ENCODE results near the gene TAF3. TPM values are rescaled to one million over a fixed set of nuclear protein-coding genes. Genes with fewer than 3 reads are reported as not detected.
"Not testable (repeated sequence)": the region's sequence is repeated elsewhere in the genome, so short reads cannot be mapped to it uniquely, and the experiment has no call there.

The TAF3 gene
- polyA plus RNA-seq (2013) = 5.3 TPM

GRCh38 chr10:7818295-7819120, at the start of gene TAF3:
Gene TAF3 (plus strand): TSS chr10:7818505. CDS start chr10:7818710, 205 bp downstream.
- ChIA-PET POLR2A (interaction anchor here (1.6 kb wide), 1 partner anchor 30 kb away, joined by 17 read pairs; the partner anchor contains the start of genes ATP5F1C and KIN), CTCF (interaction anchor here (1.0 to 4.0 kb wide), 6 partner anchors 10 to 293 kb away, joined by 3 to 24 read pairs (median 6); partner anchors contain the start of genes ATP5F1C and KIN)
- Histone ChIP-seq H3K36me3 (ENCODE audit: control insufficient read depth in 4 of 4, insufficient read depth in 4 of 4, low read length in 3 of 4) (peaks cover 0 to 6% (median 5%) of the 10 kb centered on the region in 4 experiments), H3K9me3 (ENCODE audit: control extremely low read depth in 1 of 5, control insufficient read depth in 4 of 5, insufficient read depth in 2 of 5, low read depth in 1 of 5, low read length in 4 of 5) (no peaks in the 10 kb centered on the region), H3K4me3 (ENCODE audit: control insufficient read depth in 1 of 7, extremely low read depth in 1 of 7, insufficient read depth in 4 of 7, low read depth in 2 of 7, low read length in 6 of 7) (peak within 1 kb of the TSS; percentile 91 to 100 (median 96)), H3K27ac (ENCODE audit: insufficient read depth in 1 of 2, low read depth in 1 of 2, low read length in 2 of 2, poor library complexity in 1 of 2, severe bottlenecking in 2 of 2) (peak within 1 kb of the TSS in 1 of 2 experiments; percentile 74), H3K27me3 (replicated peaks in 2 of 5; ENCODE audit: control insufficient read depth in 4 of 5, insufficient read depth in 5 of 5, low read length in 4 of 5) (no peaks in the 10 kb centered on the region), H3K4me1 (ENCODE audit: control extremely low read depth in 1 of 4, control insufficient read depth in 4 of 4, insufficient read depth in 4 of 4, low read length in 3 of 4) (peaks cover 5 to 26% (median 15%) of the 10 kb centered on the region in 4 experiments)
- peak; percentile 85 to 94 (median 94) for DNase-seq
- WGBS (ENCODE audit: insufficient coverage) = 0% methylated on average over 73 of the region's 77 CpGs

- CTCF ChIA-PET = interaction anchor here (1.3 to 1.7 kb wide), 2 partner anchors 17 to 42 kb away, joined by 3 read pairs; no protein-coding TSS in a partner anchor
- Histone ChIP-seq H3K4me1 (ENCODE audit: control extremely low read depth in 1 of 4, control insufficient read depth in 4 of 4, insufficient read depth in 4 of 4, low read length in 3 of 4) (peaks cover 0 to 32% (median 17%) of the 10 kb centered on the region in 4 experiments), H3K36me3 (ENCODE audit: control insufficient read depth in 4 of 4, insufficient read depth in 4 of 4, low read length in 3 of 4) (peaks cover 18 to 55% (median 28%) of the 10 kb centered on the region in 4 experiments), H3K27ac (ENCODE audit: insufficient read depth in 1 of 2, low read depth in 1 of 2, low read length in 2 of 2, poor library complexity in 1 of 2, severe bottlenecking in 2 of 2) (peak overlapping the region; percentile 67 to 72), H3K27me3 (replicated peaks in 2 of 5; ENCODE audit: control insufficient read depth in 4 of 5, insufficient read depth in 5 of 5, low read length in 4 of 5) (no peaks in the 10 kb centered on the region), H3K4me3 (ENCODE audit: control insufficient read depth in 1 of 7, extremely low read depth in 1 of 7, insufficient read depth in 4 of 7, low read depth in 2 of 7, low read length in 6 of 7) (peak overlapping the region in 4 of 7 experiments; percentile 13 to 51 (median 24)), H3K9me3 (ENCODE audit: control extremely low read depth in 1 of 5, control insufficient read depth in 4 of 5, insufficient read depth in 2 of 5, low read depth in 1 of 5, low read length in 4 of 5) (no peaks in the 10 kb centered on the region)
- POLR2A ChIA-PET = no interaction called here
- WGBS (ENCODE audit: insufficient coverage) = 95% methylated on average over 2 of the region's 10 CpGs
- peak in 1 of 3 donors; percentile 41 for DNase-seq
Observed at GRCh38 chr10:7773845-7774801, 44.2 kb upstream of the TAF3 start.

- peaks cover 21 to 61% (median 39%) of the 10 kb centered on the region in 4 experiments for H3K36me3 ChIP-seq (ENCODE audit: control insufficient read depth in 4 of 4, insufficient read depth in 4 of 4, low read length in 3 of 4)
- no peak overlapping the region for H3K4me3 ChIP-seq (ENCODE audit: control insufficient read depth in 1 of 7, extremely low read depth in 1 of 7, insufficient read depth in 4 of 7, low read depth in 2 of 7, low read length in 6 of 7)
- ChIA-PET POLR2A (no interaction called here), CTCF (interaction anchor here (0.6 to 2.0 kb wide), 4 partner anchors 8 to 21 kb away, joined by 3 to 5 read pairs (median 4); partner anchors contain the start of genes ATP5F1C and KIN)
- no peak overlapping the region for H3K27ac ChIP-seq (ENCODE audit: insufficient read depth in 1 of 2, low read depth in 1 of 2, low read length in 2 of 2, poor library complexity in 1 of 2, severe bottlenecking in 2 of 2)
- DNase-seq = no peak
- H3K27me3 ChIP-seq (replicated peaks in 2 of 5; ENCODE audit: control insufficient read depth in 4 of 5, insufficient read depth in 5 of 5, low read length in 4 of 5) = no peaks in the 10 kb centered on the region
- H3K9me3 ChIP-seq (ENCODE audit: control extremely low read depth in 1 of 5, control insufficient read depth in 4 of 5, insufficient read depth in 2 of 5, low read depth in 1 of 5, low read length in 4 of 5) = no peaks in the 10 kb centered on the region
- no CpG with 5 or more reads among the region's 2 CpGs for WGBS (ENCODE audit: insufficient coverage)
- H3K4me1 ChIP-seq (ENCODE audit: control extremely low read depth in 1 of 4, control insufficient read depth in 4 of 4, insufficient read depth in 4 of 4, low read length in 3 of 4) = peaks cover 0 to 19% (median 6%) of the 10 kb centered on the region in 4 experiments
Observed at GRCh38 chr10:7776777-7777176, 41.5 kb upstream of the TAF3 start.

GRCh38 chr10:7782194-7782593, 36.1 kb upstream of the TAF3 start:
- H3K4me3 ChIP-seq (ENCODE audit: control insufficient read depth in 1 of 7, extremely low read depth in 1 of 7, insufficient read depth in 4 of 7, low read depth in 2 of 7, low read length in 6 of 7); CTCF ChIA-PET; H3K27me3 ChIP-seq (replicated peaks in 2 of 5; ENCODE audit: control insufficient read depth in 4 of 5, insufficient read depth in 5 of 5, low read length in 4 of 5); H3K9me3 ChIP-seq (ENCODE audit: control extremely low read depth in 1 of 5, control insufficient read depth in 4 of 5, insufficient read depth in 2 of 5, low read depth in 1 of 5, low read length in 4 of 5); POLR2A ChIA-PET; H3K27ac ChIP-seq (ENCODE audit: insufficient read depth in 1 of 2, low read depth in 1 of 2, low read length in 2 of 2, poor library complexity in 1 of 2, severe bottlenecking in 2 of 2); DNase-seq: not testable (repeated sequence)
- 97% methylated on average over 5 of the region's 6 CpGs for WGBS (ENCODE audit: insufficient coverage)
- H3K36me3 ChIP-seq (ENCODE audit: control insufficient read depth in 4 of 4, insufficient read depth in 4 of 4, low read length in 3 of 4) = peaks cover 13 to 46% (median 28%) of the 10 kb centered on the region in 4 experiments
- peaks cover 5 to 13% (median 10%) of the 10 kb centered on the region in 4 experiments for H3K4me1 ChIP-seq (ENCODE audit: control extremely low read depth in 1 of 4, control insufficient read depth in 4 of 4, insufficient read depth in 4 of 4, low read length in 3 of 4)

- POLR2A ChIA-PET = no interaction called here
- WGBS (ENCODE audit: insufficient coverage) = 42% methylated on average over 2 of the region's 3 CpGs
- CTCF ChIA-PET = no interaction called here
Observed at GRCh38 chr10:7786430-7786829, 31.9 kb upstream of the TAF3 start.

GRCh38 chr10:7787150-7787856, 31.0 kb upstream of the TAF3 start:
- H3K4me1 ChIP-seq (ENCODE audit: control extremely low read depth in 1 of 4, control insufficient read depth in 4 of 4, insufficient read depth in 4 of 4, low read length in 3 of 4) = peaks cover 14 to 34% (median 30%) of the 10 kb centered on the region in 4 experiments
- POLR2A ChIA-PET = interaction anchor here (2.1 kb wide), 1 partner anchor 31 kb away, joined by 17 read pairs; the partner anchor contains the start of gene TAF3
- WGBS (ENCODE audit: insufficient coverage) = 0% methylated on average over 23 of the region's 26 CpGs
- peak overlapping the region; percentile 79 to 92 for H3K27ac ChIP-seq (ENCODE audit: insufficient read depth in 1 of 2, low read depth in 1 of 2, low read length in 2 of 2, poor library complexity in 1 of 2, severe bottlenecking in 2 of 2)
- peak overlapping the region; percentile 74 to 100 (median 96) for H3K4me3 ChIP-seq (ENCODE audit: control insufficient read depth in 1 of 7, extremely low read depth in 1 of 7, insufficient read depth in 4 of 7, low read depth in 2 of 7, low read length in 6 of 7)
- peaks cover 3 to 17% (median 14%) of the 10 kb centered on the region in 4 experiments for H3K36me3 ChIP-seq (ENCODE audit: control insufficient read depth in 4 of 4, insufficient read depth in 4 of 4, low read length in 3 of 4)
- CTCF ChIA-PET = interaction anchor here (0.9 to 3.5 kb wide), 4 partner anchors 12 to 35 kb away, joined by 3 to 24 read pairs (median 4); partner anchors contain the start of gene TAF3
- H3K27me3 ChIP-seq (replicated peaks in 2 of 5; ENCODE audit: control insufficient read depth in 4 of 5, insufficient read depth in 5 of 5, low read length in 4 of 5) = no peaks in the 10 kb centered on the region
- no peaks in the 10 kb centered on the region for H3K9me3 ChIP-seq (ENCODE audit: control extremely low read depth in 1 of 5, control insufficient read depth in 4 of 5, insufficient read depth in 2 of 5, low read depth in 1 of 5, low read length in 4 of 5)
- peak in 1 of 3 donors; percentile 38 for DNase-seq

More at GRCh38 chr10:7786430-7786829, 31.9 kb upstream of the TAF3 start:
- Histone ChIP-seq H3K4me1 (ENCODE audit: control extremely low read depth in 1 of 4, control insufficient read depth in 4 of 4, insufficient read depth in 4 of 4, low read length in 3 of 4) (peaks cover 14 to 34% (median 30%) of the 10 kb centered on the region in 4 experiments), H3K36me3 (ENCODE audit: control insufficient read depth in 4 of 4, insufficient read depth in 4 of 4, low read length in 3 of 4) (peaks cover 5 to 15% (median 10%) of the 10 kb centered on the region in 4 experiments), H3K4me3 (ENCODE audit: control insufficient read depth in 1 of 7, extremely low read depth in 1 of 7, insufficient read depth in 4 of 7, low read depth in 2 of 7, low read length in 6 of 7) (peak overlapping the region in 5 of 7 experiments; percentile 74 to 100 (median 98)), H3K27ac (ENCODE audit: insufficient read depth in 1 of 2, low read depth in 1 of 2, low read length in 2 of 2, poor library complexity in 1 of 2, severe bottlenecking in 2 of 2) (peak overlapping the region in 1 of 2 experiments; percentile 92), H3K9me3 (ENCODE audit: control extremely low read depth in 1 of 5, control insufficient read depth in 4 of 5, insufficient read depth in 2 of 5, low read depth in 1 of 5, low read length in 4 of 5) (no peaks in the 10 kb centered on the region), H3K27me3 (replicated peaks in 2 of 5; ENCODE audit: control insufficient read depth in 4 of 5, insufficient read depth in 5 of 5, low read length in 4 of 5) (no peaks in the 10 kb centered on the region)
- DNase-seq = peak in 1 of 3 donors; percentile 48
